Panc1 (cell line): ENCODE results near the gene TIGAR. TPM values are rescaled to one million over a fixed set of nuclear protein-coding genes. Genes with fewer than 3 reads are reported as not detected.

Experiments
- ATAC-seq: fragments of 200-7000 bp; cut with Tn5 transposase; 2 replicates; pipeline ENCODE4 v1.9.1; 2020; ENCODE audit warnings: mild to moderate bottlenecking, moderate library complexity
- BruUV-seq: library from RNA; stranded (reverse); fragments of 400-500 nt; replicated peaks from 2 replicates; lab custom pipeline; 2021; lab: Mats Ljungman, UMichigan
- CTCF ChIA-PET: fragments of 300-600 bp; sonication (Branson Sonifier 250); formaldehyde crosslinking; loops from one replicate; lab custom pipeline; 2022; ENCODE audit warnings: antibody characterized with exemption; lab: Charles Lee
- POLR2A ChIA-PET: fragments of 300-600 bp; sonication (Branson Sonifier 250); formaldehyde crosslinking; loops from one replicate; lab custom pipeline; 2022; ENCODE audit warnings: antibody characterized with exemption; lab: Charles Lee
- DNase-seq: peaks from one replicate; pipeline ENCODE4 v3.0.0-alpha.2; 2010; ENCODE audit warnings: low read depth, low spot score
- H3K27ac ChIP-seq: 2 replicates; pipeline ENCODE4 v1.5.1; 2011; ENCODE audit warnings: mild to moderate bottlenecking, low read length, inconsistent platforms
- H3K27me3 ChIP-seq: fragments of 200-500 bp; sonication (Bioruptor generic); 2 replicates; pipeline ENCODE4 v1.6.0; 2014; ENCODE audit warnings: low read length, inconsistent platforms; ENCODE audit not compliant: control insufficient read depth, insufficient read depth
- H3K36me3 ChIP-seq: fragments of 200-500 bp; sonication (Bioruptor generic); 2 replicates; pipeline ENCODE4 v1.5.1; 2014; ENCODE audit warnings: inconsistent platforms, mild to moderate bottlenecking, low read length, moderate library complexity; ENCODE audit not compliant: control insufficient read depth, insufficient read depth
- H3K4me1 ChIP-seq: 2 replicates; pipeline ENCODE4 v1.5.1; 2011; ENCODE audit warnings: inconsistent platforms, mild to moderate bottlenecking, low read length, moderate library complexity; ENCODE audit not compliant: control insufficient read depth, insufficient read depth
- H3K4me3 ChIP-seq, 2 experiments: 2 replicates each; pipeline ENCODE4 v1.5.1; 2011 to 2012; ENCODE audit warnings: low read depth in 2 of 2, low read length in 2 of 2, mild to moderate bottlenecking in 2 of 2, inconsistent platforms in 1 of 2, moderate library complexity in 1 of 2
- H3K9me3 ChIP-seq: fragments of 200-500 bp; sonication (Bioruptor generic); 2 replicates; pipeline ENCODE4 v1.5.1; 2014; ENCODE audit warnings: low read depth, mild to moderate bottlenecking, inconsistent platforms, low read length, moderate library complexity; ENCODE audit not compliant: control insufficient read depth, insufficient read depth
- POLR2AphosphoS5 ChIP-seq: IDR thresholded peaks from 2 replicates; pipeline ENCODE4 v1.6.1; 2012; ENCODE audit warnings: mild to moderate bottlenecking, low read depth, low read length, moderate library complexity
- SIN3A ChIP-seq: IDR thresholded peaks from 2 replicates; pipeline ENCODE4 v1.6.1; 2012; ENCODE audit warnings: low read depth, mild to moderate bottlenecking, low read length, moderate library complexity, borderline replicate concordance; ENCODE audit not compliant: insufficient read depth
- TCF7L2 ChIP-seq: IDR thresholded peaks from 2 replicates; pipeline ENCODE4 v1.6.1; 2011; ENCODE audit warnings: mild to moderate bottlenecking, low read depth, low read length, inconsistent platforms
- in situ Hi-C: cut with HindIII; loops from 2 replicates; pipeline ENCODE4 v1.10.0; 2016; ENCODE audit warnings: low sequenced_read_pairs, low pct_unique_long_range_greater_than_20kb
- intact Hi-C: fragments of 100-400 bp; cut with micrococcal nuclease; formaldehyde crosslinking; loops from one replicate; pipeline ENCODE4 v1.10.0; 2022; ENCODE audit not compliant: unreplicated experiment
- total RNA-seq: library from RNA; stranded (reverse); gene quantifications from one replicate; pipeline ENCODE4 v1.2.1, GENCODE V29; 2021; ENCODE audit not compliant: unreplicated experiment
- TF ChIP-seq, protein P1 (sequence below): fragments of 450-650 bp; IDR thresholded peaks from 2 replicates; pipeline ENCODE4 v1.5.1; 2017; ENCODE audit warnings: mild to moderate bottlenecking
- TF ChIP-seq, protein P2 (sequence below), 2 experiments: IDR thresholded peaks; 2 replicates each; pipeline ENCODE4 v1.6.1; 2011 to 2012; ENCODE audit warnings: low read depth in 2 of 2, control low read depth in 1 of 2, low read length in 1 of 2, mild to moderate bottlenecking in 1 of 2, moderate library complexity in 1 of 2; ENCODE audit not compliant: insufficient read depth in 1 of 2

The TIGAR gene
- total RNA-seq, 1 experiment from 2014 or later = 17.4 TPM

DNA sequence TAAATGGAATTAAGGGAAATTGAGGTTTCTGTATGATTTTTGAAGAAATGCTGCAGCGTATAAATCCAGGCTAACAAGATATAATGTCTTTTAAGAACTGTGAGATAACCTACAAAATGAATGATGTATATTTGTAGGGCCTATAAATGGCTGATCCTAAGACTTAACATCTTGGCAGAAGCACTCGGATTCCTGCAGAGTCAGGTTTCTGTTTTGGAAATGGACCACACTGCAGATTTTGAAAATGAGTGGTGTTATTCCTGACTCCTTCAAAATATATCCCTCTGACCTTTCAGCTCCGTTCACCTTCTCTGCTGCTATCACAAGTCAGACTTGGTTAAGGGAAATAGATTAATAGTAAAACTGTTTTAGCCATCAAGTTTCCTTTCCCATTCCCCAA is 5.0 kb downstream of the TIGAR start:
- ChIA-PET CTCF (no interaction called here), POLR2A (no interaction called here)
- H3K27me3 ChIP-seq = no peaks in the 10 kb centered on the region
- intact Hi-C loops (no loop called here), in situ Hi-C loops (no loop called here)
- no peak overlapping the region for H3K4me3 ChIP-seq
- no peaks in the 10 kb centered on the region for H3K9me3 ChIP-seq
- H3K27ac ChIP-seq = no peak overlapping the region
- peaks cover 3% of the 10 kb centered on the region for H3K36me3 ChIP-seq
- TF ChIP-seq SIN3A (no peak), POLR2AphosphoS5 (no peak), TCF7L2 (no peak)
- TF ChIP-seq, protein P1, sequence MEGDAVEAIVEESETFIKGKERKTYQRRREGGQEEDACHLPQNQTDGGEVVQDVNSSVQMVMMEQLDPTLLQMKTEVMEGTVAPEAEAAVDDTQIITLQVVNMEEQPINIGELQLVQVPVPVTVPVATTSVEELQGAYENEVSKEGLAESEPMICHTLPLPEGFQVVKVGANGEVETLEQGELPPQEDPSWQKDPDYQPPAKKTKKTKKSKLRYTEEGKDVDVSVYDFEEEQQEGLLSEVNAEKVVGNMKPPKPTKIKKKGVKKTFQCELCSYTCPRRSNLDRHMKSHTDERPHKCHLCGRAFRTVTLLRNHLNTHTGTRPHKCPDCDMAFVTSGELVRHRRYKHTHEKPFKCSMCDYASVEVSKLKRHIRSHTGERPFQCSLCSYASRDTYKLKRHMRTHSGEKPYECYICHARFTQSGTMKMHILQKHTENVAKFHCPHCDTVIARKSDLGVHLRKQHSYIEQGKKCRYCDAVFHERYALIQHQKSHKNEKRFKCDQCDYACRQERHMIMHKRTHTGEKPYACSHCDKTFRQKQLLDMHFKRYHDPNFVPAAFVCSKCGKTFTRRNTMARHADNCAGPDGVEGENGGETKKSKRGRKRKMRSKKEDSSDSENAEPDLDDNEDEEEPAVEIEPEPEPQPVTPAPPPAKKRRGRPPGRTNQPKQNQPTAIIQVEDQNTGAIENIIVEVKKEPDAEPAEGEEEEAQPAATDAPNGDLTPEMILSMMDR = no peak
- TF ChIP-seq, protein P2, sequence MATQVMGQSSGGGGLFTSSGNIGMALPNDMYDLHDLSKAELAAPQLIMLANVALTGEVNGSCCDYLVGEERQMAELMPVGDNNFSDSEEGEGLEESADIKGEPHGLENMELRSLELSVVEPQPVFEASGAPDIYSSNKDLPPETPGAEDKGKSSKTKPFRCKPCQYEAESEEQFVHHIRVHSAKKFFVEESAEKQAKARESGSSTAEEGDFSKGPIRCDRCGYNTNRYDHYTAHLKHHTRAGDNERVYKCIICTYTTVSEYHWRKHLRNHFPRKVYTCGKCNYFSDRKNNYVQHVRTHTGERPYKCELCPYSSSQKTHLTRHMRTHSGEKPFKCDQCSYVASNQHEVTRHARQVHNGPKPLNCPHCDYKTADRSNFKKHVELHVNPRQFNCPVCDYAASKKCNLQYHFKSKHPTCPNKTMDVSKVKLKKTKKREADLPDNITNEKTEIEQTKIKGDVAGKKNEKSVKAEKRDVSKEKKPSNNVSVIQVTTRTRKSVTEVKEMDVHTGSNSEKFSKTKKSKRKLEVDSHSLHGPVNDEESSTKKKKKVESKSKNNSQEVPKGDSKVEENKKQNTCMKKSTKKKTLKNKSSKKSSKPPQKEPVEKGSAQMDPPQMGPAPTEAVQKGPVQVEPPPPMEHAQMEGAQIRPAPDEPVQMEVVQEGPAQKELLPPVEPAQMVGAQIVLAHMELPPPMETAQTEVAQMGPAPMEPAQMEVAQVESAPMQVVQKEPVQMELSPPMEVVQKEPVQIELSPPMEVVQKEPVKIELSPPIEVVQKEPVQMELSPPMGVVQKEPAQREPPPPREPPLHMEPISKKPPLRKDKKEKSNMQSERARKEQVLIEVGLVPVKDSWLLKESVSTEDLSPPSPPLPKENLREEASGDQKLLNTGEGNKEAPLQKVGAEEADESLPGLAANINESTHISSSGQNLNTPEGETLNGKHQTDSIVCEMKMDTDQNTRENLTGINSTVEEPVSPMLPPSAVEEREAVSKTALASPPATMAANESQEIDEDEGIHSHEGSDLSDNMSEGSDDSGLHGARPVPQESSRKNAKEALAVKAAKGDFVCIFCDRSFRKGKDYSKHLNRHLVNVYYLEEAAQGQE (IDR thresholded peaks at IDR 0.05; ENCODE audit: insufficient read depth in 1 of 2, low read depth in 2 of 2, low read length in 1 of 2) = no peak
- DNase-seq = no peak
- H3K4me1 ChIP-seq = no peaks in the 10 kb centered on the region
- ATAC-seq = no peak
- no TSS peak for BruUV-seq

GRCh38 chr12:4327293-4327692 is 6.3 kb downstream of the TIGAR start:
- H3K36me3 ChIP-seq = peaks cover 2% of the 10 kb centered on the region; the same call in 1 of the 2 replicates
- H3K4me3 ChIP-seq = no peak overlapping the region
- ATAC-seq (no peak), DNase-seq (no peak)
- TF ChIP-seq SIN3A (no peak), TCF7L2 (no peak), POLR2AphosphoS5 (no peak)
- TF ChIP-seq, protein P2 (IDR thresholded peaks at IDR 0.05; ENCODE audit: insufficient read depth in 1 of 2, low read depth in 2 of 2, low read length in 1 of 2) = no peak
- H3K27me3 ChIP-seq = no peaks in the 10 kb centered on the region
- intact Hi-C loops (no loop called here), in situ Hi-C loops (no loop called here)
- ChIA-PET POLR2A (no interaction called here), CTCF (interaction anchor here (0.7 kb wide), 2 partner anchors 13 to 534 kb away, joined by 7 read pairs; no protein-coding TSS in a partner anchor)
- no TSS peak for BruUV-seq
- H3K9me3 ChIP-seq = no peaks in the 10 kb centered on the region
- no peaks in the 10 kb centered on the region for H3K4me1 ChIP-seq
- H3K27ac ChIP-seq = no peak overlapping the region
